Measurements from ENCODE around the gene SCYL2. TPM values are rescaled to one million over a fixed set of nuclear protein-coding genes. Genes with fewer than 3 reads are reported as not detected.

The SCYL2 gene
- polyA plus RNA-seq, 3 donors = 16.5 to 25.5 (median 20.4) TPM

GRCh38 chr12:100289038-100289437, 22.1 kb downstream of the SCYL2 start:
- Histone ChIP-seq H2AFZ (ENCODE audit: insufficient read depth, low read depth, low read length, poor library complexity, severe bottlenecking) (no peak overlapping the region), H3K27ac (ENCODE audit: low read depth in 1 of 2, low read length in 2 of 2) (no peak overlapping the region), H3K9me3 (replicated peaks in 1 of 2; ENCODE audit: control insufficient read depth in 1 of 2, insufficient read depth in 1 of 2, low read length in 2 of 2) (no peaks in the 10 kb centered on the region), H3K4me2 (replicated peaks; ENCODE audit: extremely low read depth, low read length, poor library complexity, severe bottlenecking) (no peak overlapping the region), H3K27me3 (ENCODE audit: control insufficient read depth in 2 of 2, insufficient read depth in 2 of 2, low read length in 2 of 2) (no peaks in the 10 kb centered on the region), H3K36me3 (replicated peaks in 1 of 2; ENCODE audit: control insufficient read depth in 1 of 2, insufficient read depth in 2 of 2, low read length in 2 of 2) (peaks cover 39 to 70% of the 10 kb centered on the region in 2 donors), H3K4me3 (replicated peaks in 1 of 3; ENCODE audit: low read depth in 2 of 3, low read length in 3 of 3) (no peak overlapping the region), H3K4me1 (ENCODE audit: control insufficient read depth in 1 of 2, insufficient read depth in 2 of 2, low read length in 2 of 2) (no peaks in the 10 kb centered on the region), H3K9ac (ENCODE audit: insufficient read depth, low read length, poor library complexity, severe bottlenecking) (no peak overlapping the region), H4K20me1 (ENCODE audit: insufficient read depth, low read length) (peaks cover 3% of the 10 kb centered on the region), H3K79me2 (ENCODE audit: insufficient read depth, low read length) (no peaks in the 10 kb centered on the region)
- H3K4me1 Mint-ChIP-seq = no peaks in the 10 kb centered on the region
- DNase-seq = no peak
- H3K27ac Mint-ChIP-seq = no peak overlapping the region
- no peaks in the 10 kb centered on the region for H3K27me3 Mint-ChIP-seq (ENCODE audit: low read depth in 3 of 3)
- H3K9me3 Mint-ChIP-seq = peaks cover 0 to 3% (median 0%) of the 10 kb centered on the region in 7 donors
- TF ChIP-seq, protein P1, sequence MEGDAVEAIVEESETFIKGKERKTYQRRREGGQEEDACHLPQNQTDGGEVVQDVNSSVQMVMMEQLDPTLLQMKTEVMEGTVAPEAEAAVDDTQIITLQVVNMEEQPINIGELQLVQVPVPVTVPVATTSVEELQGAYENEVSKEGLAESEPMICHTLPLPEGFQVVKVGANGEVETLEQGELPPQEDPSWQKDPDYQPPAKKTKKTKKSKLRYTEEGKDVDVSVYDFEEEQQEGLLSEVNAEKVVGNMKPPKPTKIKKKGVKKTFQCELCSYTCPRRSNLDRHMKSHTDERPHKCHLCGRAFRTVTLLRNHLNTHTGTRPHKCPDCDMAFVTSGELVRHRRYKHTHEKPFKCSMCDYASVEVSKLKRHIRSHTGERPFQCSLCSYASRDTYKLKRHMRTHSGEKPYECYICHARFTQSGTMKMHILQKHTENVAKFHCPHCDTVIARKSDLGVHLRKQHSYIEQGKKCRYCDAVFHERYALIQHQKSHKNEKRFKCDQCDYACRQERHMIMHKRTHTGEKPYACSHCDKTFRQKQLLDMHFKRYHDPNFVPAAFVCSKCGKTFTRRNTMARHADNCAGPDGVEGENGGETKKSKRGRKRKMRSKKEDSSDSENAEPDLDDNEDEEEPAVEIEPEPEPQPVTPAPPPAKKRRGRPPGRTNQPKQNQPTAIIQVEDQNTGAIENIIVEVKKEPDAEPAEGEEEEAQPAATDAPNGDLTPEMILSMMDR (IDR thresholded peaks at IDR 0.05) = no peak
- H3K4me3 Mint-ChIP-seq = no peak overlapping the region
- peaks cover 52 to 61% of the 10 kb centered on the region in 2 donors for H3K36me3 Mint-ChIP-seq
- no CpG with 5 or more reads among the region's 5 CpGs for WGBS (ENCODE audit: insufficient coverage)
- intact Hi-C loops (cut with micrococcal nuclease) = no loop called here

DNA sequence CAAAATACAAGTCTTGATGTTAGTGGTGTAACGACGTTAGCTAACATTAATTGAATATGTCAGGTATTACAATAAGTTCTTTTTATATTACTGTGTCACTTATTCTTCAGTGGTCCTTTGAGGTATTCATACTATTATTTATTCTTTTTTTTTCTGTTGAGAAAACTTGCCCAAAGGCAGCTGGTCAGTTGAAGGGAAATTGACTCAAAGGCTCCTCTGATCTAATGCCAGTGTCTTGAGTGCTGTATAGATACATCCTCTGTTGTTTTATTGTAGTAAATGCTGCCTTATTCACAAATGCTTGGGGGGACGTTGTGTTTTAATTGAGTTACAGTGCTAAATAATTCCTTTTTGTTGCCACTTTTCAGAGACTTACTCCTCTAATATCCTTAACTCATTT, 23.0 kb downstream of the SCYL2 start:
- Mint-ChIP-seq H3K4me3 (no peak overlapping the region), H3K9me3 (peaks cover 0 to 3% (median 0%) of the 10 kb centered on the region in 7 donors), H3K27ac (no peak overlapping the region), H3K27me3 (ENCODE audit: low read depth in 3 of 3) (no peaks in the 10 kb centered on the region), H3K36me3 (peaks cover 46 to 54% of the 10 kb centered on the region in 2 donors), H3K4me1 (no peaks in the 10 kb centered on the region)
- Histone ChIP-seq H2AFZ (ENCODE audit: insufficient read depth, low read depth, low read length, poor library complexity, severe bottlenecking) (no peak overlapping the region), H3K4me2 (replicated peaks; ENCODE audit: extremely low read depth, low read length, poor library complexity, severe bottlenecking) (no peak overlapping the region), H3K9ac (ENCODE audit: insufficient read depth, low read length, poor library complexity, severe bottlenecking) (no peak overlapping the region), H3K79me2 (ENCODE audit: insufficient read depth, low read length) (no peaks in the 10 kb centered on the region), H3K4me1 (ENCODE audit: control insufficient read depth in 1 of 2, insufficient read depth in 2 of 2, low read length in 2 of 2) (no peaks in the 10 kb centered on the region), H3K36me3 (replicated peaks in 1 of 2; ENCODE audit: control insufficient read depth in 1 of 2, insufficient read depth in 2 of 2, low read length in 2 of 2) (peaks cover 33 to 61% of the 10 kb centered on the region in 2 donors), H3K4me3 (replicated peaks in 1 of 3; ENCODE audit: low read depth in 2 of 3, low read length in 3 of 3) (no peak overlapping the region), H4K20me1 (ENCODE audit: insufficient read depth, low read length) (peaks cover 3% of the 10 kb centered on the region), H3K27me3 (ENCODE audit: control insufficient read depth in 2 of 2, insufficient read depth in 2 of 2, low read length in 2 of 2) (no peaks in the 10 kb centered on the region), H3K9me3 (replicated peaks in 1 of 2; ENCODE audit: control insufficient read depth in 1 of 2, insufficient read depth in 1 of 2, low read length in 2 of 2) (no peaks in the 10 kb centered on the region), H3K27ac (ENCODE audit: low read depth in 1 of 2, low read length in 2 of 2) (no peak overlapping the region)
- no peak for DNase-seq
- no CpG with 5 or more reads among the region's 3 CpGs for WGBS (ENCODE audit: insufficient coverage)
- intact Hi-C loops (cut with micrococcal nuclease) = no loop called here
- TF ChIP-seq, protein P1 (IDR thresholded peaks at IDR 0.05) = no peak
